ENCODE data around the gene BCAS1.

GRCh38 chr20:54025251-54025771, 45.1 kb downstream of the BCAS1 start:
- no peak for TF ChIP-seq POLR2A (IDR thresholded peaks at IDR 0.05)
- TF ChIP-seq, protein P1, sequence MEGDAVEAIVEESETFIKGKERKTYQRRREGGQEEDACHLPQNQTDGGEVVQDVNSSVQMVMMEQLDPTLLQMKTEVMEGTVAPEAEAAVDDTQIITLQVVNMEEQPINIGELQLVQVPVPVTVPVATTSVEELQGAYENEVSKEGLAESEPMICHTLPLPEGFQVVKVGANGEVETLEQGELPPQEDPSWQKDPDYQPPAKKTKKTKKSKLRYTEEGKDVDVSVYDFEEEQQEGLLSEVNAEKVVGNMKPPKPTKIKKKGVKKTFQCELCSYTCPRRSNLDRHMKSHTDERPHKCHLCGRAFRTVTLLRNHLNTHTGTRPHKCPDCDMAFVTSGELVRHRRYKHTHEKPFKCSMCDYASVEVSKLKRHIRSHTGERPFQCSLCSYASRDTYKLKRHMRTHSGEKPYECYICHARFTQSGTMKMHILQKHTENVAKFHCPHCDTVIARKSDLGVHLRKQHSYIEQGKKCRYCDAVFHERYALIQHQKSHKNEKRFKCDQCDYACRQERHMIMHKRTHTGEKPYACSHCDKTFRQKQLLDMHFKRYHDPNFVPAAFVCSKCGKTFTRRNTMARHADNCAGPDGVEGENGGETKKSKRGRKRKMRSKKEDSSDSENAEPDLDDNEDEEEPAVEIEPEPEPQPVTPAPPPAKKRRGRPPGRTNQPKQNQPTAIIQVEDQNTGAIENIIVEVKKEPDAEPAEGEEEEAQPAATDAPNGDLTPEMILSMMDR (IDR thresholded peaks at IDR 0.05): no peak
- TF ChIP-seq EP300 (IDR thresholded peaks at IDR 0.05): no peak
- no peak for TF ChIP-seq POLR2AphosphoS5 (IDR thresholded peaks at IDR 0.05)
